ENCODE data around the gene SLC22A2.

DNA sequence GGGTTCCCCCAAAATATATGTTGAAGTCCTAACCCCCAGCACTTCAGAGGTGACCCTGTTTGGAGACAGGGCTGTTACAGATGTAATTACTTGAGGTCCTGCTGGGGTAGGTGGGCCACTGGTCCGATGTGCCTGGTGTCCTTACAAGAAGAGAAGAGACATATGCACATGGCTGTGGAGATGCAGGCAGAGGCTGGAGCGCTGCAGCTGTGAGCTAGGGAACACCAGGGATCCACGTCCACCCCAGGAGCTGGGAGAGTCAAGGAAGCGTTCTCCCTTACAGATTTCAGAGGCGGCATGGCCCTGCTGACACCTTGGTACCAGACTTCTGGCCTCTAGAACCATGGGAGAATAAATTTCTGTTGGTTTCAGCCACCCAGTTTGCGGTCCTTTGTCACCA lies 11.7 kb upstream of the SLC22A2 start:
- TF ChIP-seq, protein P1, sequence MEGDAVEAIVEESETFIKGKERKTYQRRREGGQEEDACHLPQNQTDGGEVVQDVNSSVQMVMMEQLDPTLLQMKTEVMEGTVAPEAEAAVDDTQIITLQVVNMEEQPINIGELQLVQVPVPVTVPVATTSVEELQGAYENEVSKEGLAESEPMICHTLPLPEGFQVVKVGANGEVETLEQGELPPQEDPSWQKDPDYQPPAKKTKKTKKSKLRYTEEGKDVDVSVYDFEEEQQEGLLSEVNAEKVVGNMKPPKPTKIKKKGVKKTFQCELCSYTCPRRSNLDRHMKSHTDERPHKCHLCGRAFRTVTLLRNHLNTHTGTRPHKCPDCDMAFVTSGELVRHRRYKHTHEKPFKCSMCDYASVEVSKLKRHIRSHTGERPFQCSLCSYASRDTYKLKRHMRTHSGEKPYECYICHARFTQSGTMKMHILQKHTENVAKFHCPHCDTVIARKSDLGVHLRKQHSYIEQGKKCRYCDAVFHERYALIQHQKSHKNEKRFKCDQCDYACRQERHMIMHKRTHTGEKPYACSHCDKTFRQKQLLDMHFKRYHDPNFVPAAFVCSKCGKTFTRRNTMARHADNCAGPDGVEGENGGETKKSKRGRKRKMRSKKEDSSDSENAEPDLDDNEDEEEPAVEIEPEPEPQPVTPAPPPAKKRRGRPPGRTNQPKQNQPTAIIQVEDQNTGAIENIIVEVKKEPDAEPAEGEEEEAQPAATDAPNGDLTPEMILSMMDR (tag by site-specific recombination; IDR thresholded peaks at IDR 0.05): no peak
- TF ChIP-seq ZNF23 (tag by site-specific recombination; IDR thresholded peaks at IDR 0.05; ENCODE audit: borderline replicate concordance) (no peak), YY1 (tag by site-specific recombination; IDR thresholded peaks at IDR 0.05) (no peak), ZNF510 (tag by site-specific recombination; IDR thresholded peaks at IDR 0.05; ENCODE audit: insufficient replicate concordance) (no peak), MYNN (tag by site-specific recombination; IDR thresholded peaks at IDR 0.05; ENCODE audit: borderline replicate concordance) (no peak)
